GM19455 (cell line): ENCODE measurements around the gene PKD1L1.
"Not testable (repeated sequence)": the region's sequence is repeated elsewhere in the genome, so short reads cannot be mapped to it uniquely, and the experiment has no call there.

ENCODE experiments used
- ATAC-seq: cut with Tn5 transposase; IDR thresholded peaks from one replicate; pipeline ENCODE4 v1.9.1; 2021; ENCODE audit not compliant: unreplicated experiment

The PKD1L1 gene

GRCh38 chr7:47939425-47940036 lies 8.7 kb downstream of the PKD1L1 start:
- ATAC-seq = no peak

- ATAC-seq = no peak
Measured at GRCh38 chr7:47938574-47939165, 9.6 kb downstream of the PKD1L1 start.

GRCh38 chr7:47937711-47938573 lies 10.3 kb downstream of the PKD1L1 start:
- peak; percentile 59 for ATAC-seq

- peak; percentile 92 for ATAC-seq
Measured at GRCh38 chr7:47937065-47937687, 11.1 kb downstream of the PKD1L1 start.

- no peak for ATAC-seq
Measured at GRCh38 chr7:47936323-47936722, 11.9 kb downstream of the PKD1L1 start.

GRCh38 chr7:47935336-47935735 lies 12.9 kb downstream of the PKD1L1 start:
- no peak for ATAC-seq

- ATAC-seq = no peak
Measured at GRCh38 chr7:47934831-47935230, 13.4 kb downstream of the PKD1L1 start.

GRCh38 chr7:47933215-47933614 lies 15.1 kb downstream of the PKD1L1 start:
- ATAC-seq = no peak

GRCh38 chr7:47932466-47933037 lies 15.7 kb downstream of the PKD1L1 start:
- ATAC-seq = no peak

- ATAC-seq = no peak
Measured at GRCh38 chr7:47932016-47932415, 16.2 kb downstream of the PKD1L1 start.

- no peak for ATAC-seq
Measured at GRCh38 chr7:47931005-47932004, 17.0 kb downstream of the PKD1L1 start.

- no peak for ATAC-seq
Measured at GRCh38 chr7:47924266-47924665, 24.0 kb downstream of the PKD1L1 start.

- not testable (repeated sequence) for ATAC-seq
Measured at GRCh38 chr7:47923081-47923875, 25.0 kb downstream of the PKD1L1 start.

GRCh38 chr7:47916514-47916913 lies 31.8 kb downstream of the PKD1L1 start:
- not testable (repeated sequence) for ATAC-seq

- ATAC-seq = no peak
Measured at GRCh38 chr7:47915616-47915976, 32.7 kb downstream of the PKD1L1 start.

GRCh38 chr7:47914717-47915615 lies 33.3 kb downstream of the PKD1L1 start:
- no peak for ATAC-seq

- ATAC-seq = no peak
Measured at GRCh38 chr7:47912332-47912731, 35.9 kb downstream of the PKD1L1 start.

GRCh38 chr7:47908720-47909119 lies 39.5 kb downstream of the PKD1L1 start:
- ATAC-seq = no peak
